K562 (cell line): ENCODE results near the gene RSPH9.

Experiments
- CTCF ChIP-seq, 3 experiments: IDR thresholded peaks in 2 of 3; conservative IDR thresholded peaks in 1 of 3; 2 replicates each; pipeline ENCODE4 v1.5.1; 2011 to 2012; ENCODE audit warnings: low read length in 3 of 3, mild to moderate bottlenecking in 3 of 3, control low read depth in 2 of 3, improper control_type of control experiment in 1 of 3, inconsistent platforms in 1 of 3, low read depth in 1 of 3, mixed read lengths in 1 of 3, moderate library complexity in 1 of 3; ENCODE audit not compliant: insufficient read depth in 2 of 3
- DPF2 ChIP-seq: fragments of 450-650 bp; IDR thresholded peaks from 2 replicates; pipeline ENCODE4 v1.6.1; 2016
- HNRNPL ChIP-seq: fragments of 200-400 bp; formaldehyde crosslinking; IDR thresholded peaks from 2 replicates; pipeline ENCODE4 v1.6.1; 2017; ENCODE audit warnings: low read depth, mild to moderate bottlenecking, low read length
- SMARCA4 ChIP-seq: fragments of 450-650 bp; IDR thresholded peaks from 2 replicates; pipeline ENCODE4 v1.6.1; 2016
- SRSF1 ChIP-seq: fragments of 200-400 bp; formaldehyde crosslinking; IDR thresholded peaks from 2 replicates; pipeline ENCODE4 v1.6.1; 2017; ENCODE audit warnings: mild to moderate bottlenecking, low read depth, low read length, moderate library complexity
- ZNF184 ChIP-seq: sonication (generic); formaldehyde crosslinking; IDR thresholded peaks from 2 replicates; pipeline ENCODE4 v1.5.0; 2020; ENCODE audit warnings: missing genetic modification reagents
- ZNF263 ChIP-seq: sonication (generic); formaldehyde crosslinking; IDR thresholded peaks from 2 replicates; pipeline ENCODE4 v1.8.0; 2022; ENCODE audit warnings: mild to moderate bottlenecking, missing genetic modification reagents, borderline replicate concordance
- ZNF79 ChIP-seq: fragments of 250-450 bp; sonication (Bioruptor Pico); IDR thresholded peaks from 2 replicates; pipeline ENCODE4 v1.4.0; 2020; ENCODE audit warnings: low read depth, mild to moderate bottlenecking, moderate library complexity

GRCh38 chr6:43625393-43625992 lies 19.3 kb upstream of the RSPH9 start:
- TF ChIP-seq CTCF (IDR thresholded peaks at IDR 0.05 in 2 of 3, conservative IDR thresholded peaks at IDR 0.05 in 1 of 3; ENCODE audit: insufficient read depth in 2 of 3, low read depth in 1 of 3, low read length in 3 of 3) (no peak), ZNF263 (CRISPR knock-in tag) (no peak), ZNF184 (CRISPR knock-in tag) (no peak), SMARCA4 (no peak), SRSF1 (no peak), DPF2 (no peak), HNRNPL (no peak), ZNF79 (CRISPR knock-in tag) (no peak)
